Esophagus squamous epithelium (tissue), 4 donors: Measurements from ENCODE around the gene SLC9A9.

Experiments
- CTCF ChIP-seq, 6 experiments: fragments of 450-650 bp in 4 of 6; fragments of 200-600 bp in 2 of 6; sonication (generic) in 2 of 6; IDR thresholded peaks; one replicate each; pipeline ENCODE4 v1.5.1; 2016 to 2019; ENCODE audit warnings: antibody characterized with exemption in 6 of 6, mild to moderate bottlenecking in 4 of 6, moderate library complexity in 4 of 6
- POLR2A ChIP-seq, 4 donors: fragments of 450-650 bp; IDR thresholded peaks; one replicate each; pipeline ENCODE4 v1.6.1; 2017; ENCODE audit warnings: antibody characterized with exemption in 4 of 4, mild to moderate bottlenecking in 4 of 4, moderate library complexity in 3 of 4

GRCh38 chr3:143652118-143652517 is 196.2 kb downstream of the SLC9A9 start:
- TF ChIP-seq POLR2A (IDR thresholded peaks at IDR 0.05) (no peak), CTCF (IDR thresholded peaks at IDR 0.05) (no peak)
